Suppressor macrophage treated with lipopolysaccharide for 4 hours (primary cell): Measurements from ENCODE around the gene IL18RAP.
A peak's percentile ranks its signal among the peaks of the same experiment; 100 is the strongest.

Source experiments
- DNase-seq: peaks from one replicate; pipeline ENCODE4 v3.0.0-alpha.2; 2020

Gene IL18RAP

GRCh38 chr2:102461188-102461587, 38.2 kb downstream of the IL18RAP start:
- no peak for DNase-seq

GRCh38 chr2:102463160-102463559, 40.2 kb downstream of the IL18RAP start:
- no peak for DNase-seq

GRCh38 chr2:102470168-102470567, 47.2 kb downstream of the IL18RAP start:
- no peak for DNase-seq

GRCh38 chr2:102473020-102473419, 50.1 kb downstream of the IL18RAP start, which contains the start of gene SLC9A4:
TSS of gene SLC9A4 (plus strand) at chr2:102473226. CDS start at chr2:102473760, 534 bp downstream.
- DNase-seq, result peak; percentile 63

- DNase-seq, result no peak
Measured at GRCh38 chr2:102473631-102474030, 50.7 kb downstream of the IL18RAP start.

DNA sequence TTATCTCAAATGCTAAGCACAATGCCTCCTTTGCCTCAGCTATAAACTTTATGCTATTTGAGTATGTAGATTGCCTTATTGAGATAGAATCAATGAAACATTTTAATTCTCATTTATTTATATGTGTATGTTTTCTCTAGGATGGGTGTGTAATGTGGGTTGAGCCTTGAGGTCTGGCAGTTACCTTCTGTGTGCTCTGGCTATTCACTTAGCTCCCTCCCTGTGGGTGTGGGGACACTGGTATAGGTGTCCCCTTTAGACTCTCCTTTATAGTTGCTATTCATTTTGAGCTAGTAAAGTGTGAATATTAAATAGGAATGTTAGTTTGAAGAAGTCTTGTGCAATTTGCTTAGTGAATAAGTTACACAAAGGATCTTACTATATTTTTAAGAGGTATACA, 51.8 kb downstream of the IL18RAP start:
- no peak for DNase-seq

DNA sequence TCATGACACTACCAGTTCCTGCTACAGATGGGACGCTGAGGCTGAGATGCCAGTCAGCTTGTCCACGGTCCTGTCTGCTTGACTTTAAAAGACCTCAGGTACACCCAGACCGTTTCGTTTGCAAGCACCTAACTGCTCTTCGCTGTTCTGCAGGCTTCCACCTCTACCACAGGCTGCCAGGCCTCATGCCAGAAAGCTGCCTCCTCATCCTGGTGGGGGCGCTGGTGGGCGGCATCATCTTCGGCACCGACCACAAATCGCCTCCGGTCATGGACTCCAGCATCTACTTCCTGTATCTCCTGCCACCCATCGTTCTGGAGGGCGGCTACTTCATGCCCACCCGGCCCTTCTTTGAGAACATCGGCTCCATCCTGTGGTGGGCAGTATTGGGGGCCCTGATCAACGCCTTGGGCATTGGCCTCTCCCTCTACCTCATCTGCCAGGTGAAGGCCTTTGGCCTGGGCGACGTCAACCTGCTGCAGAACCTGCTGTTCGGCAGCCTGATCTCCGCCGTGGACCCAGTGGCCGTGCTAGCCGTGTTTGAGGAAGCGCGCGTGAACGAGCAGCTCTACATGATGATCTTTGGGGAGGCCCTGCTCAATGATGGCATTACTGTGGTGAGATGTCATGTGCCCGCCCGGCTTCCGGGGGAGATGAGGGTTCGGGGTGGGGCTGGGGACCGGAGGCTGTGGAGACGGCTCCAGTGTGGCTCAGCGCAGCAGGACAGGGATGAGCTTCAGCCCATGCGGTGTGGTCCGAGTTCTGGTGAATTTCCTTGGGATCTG, 55.9 kb downstream of the IL18RAP start:
- no peak for DNase-seq

- peak; percentile 30 for DNase-seq
Measured at GRCh38 chr2:102480285-102481195, 57.6 kb downstream of the IL18RAP start.

- no peak for DNase-seq
Measured at GRCh38 chr2:102481931-102482330, 59.0 kb downstream of the IL18RAP start.

- DNase-seq, result no peak
Measured at GRCh38 chr2:102483086-102483485, 60.1 kb downstream of the IL18RAP start.

DNA sequence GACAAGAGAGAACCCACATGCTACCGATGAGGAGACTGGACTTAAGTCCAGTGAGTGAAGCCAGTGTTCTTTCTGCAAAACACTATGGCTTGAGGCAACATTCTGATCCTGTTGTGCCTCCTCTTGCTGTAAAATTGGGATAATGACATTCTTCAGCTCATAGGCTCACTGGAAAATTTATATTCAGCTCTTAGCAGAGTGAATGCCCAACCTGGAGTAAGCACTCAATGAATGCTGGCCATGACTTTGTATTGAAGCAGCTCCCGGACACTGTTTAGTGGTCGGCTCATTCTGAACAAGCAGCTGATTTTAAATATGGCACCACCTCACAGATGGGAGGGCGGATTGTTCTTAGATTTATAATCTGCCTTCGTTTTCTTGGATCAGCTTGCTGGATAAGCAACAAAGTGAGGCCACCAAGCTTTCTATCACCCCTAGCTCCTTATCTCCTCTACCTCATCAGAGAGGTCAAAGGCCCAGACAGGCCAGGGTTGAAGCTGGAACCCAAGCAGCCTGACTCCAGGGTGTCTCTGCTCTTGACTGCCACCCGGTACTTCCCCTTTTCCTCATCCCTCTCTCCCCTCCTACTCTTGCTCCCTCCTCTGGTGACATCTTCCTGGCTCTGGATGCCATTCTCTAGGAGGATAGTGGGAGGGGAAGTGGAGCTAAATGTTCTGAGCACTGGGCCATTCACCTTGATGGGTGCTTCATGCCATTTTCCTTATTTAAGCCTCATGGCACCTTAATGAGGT, 61.5 kb downstream of the IL18RAP start:
- DNase-seq, result no peak

DNA sequence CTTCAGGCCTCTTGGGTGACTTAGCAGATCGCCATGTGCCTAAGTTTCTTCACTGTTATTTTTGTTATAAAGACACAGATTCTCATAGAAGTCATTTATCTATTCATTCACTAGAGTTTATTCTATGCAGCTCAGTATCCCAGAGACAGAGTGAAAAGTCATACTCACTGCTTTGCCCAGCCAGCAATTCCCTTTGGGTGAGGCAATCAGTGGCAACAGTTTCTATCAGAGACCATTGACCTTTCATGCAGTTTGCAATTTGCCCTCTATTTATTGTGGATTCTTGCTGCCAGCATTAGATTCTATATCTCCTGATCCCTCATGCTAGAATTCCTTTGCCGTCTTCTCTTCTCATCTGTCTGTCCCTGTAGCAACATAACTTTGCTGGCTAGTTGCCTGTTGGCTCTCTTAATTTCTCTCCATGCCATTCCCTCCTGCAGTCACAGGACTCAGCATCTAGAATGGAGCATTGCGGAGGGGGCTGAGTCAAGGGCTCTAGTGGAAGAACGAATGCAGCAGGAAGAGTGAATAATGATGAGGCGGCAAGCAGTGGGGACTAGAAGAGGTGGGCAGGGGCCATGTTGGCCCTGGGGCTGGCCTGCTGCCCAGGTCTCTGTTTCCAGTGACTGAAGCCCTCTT, 62.3 kb downstream of the IL18RAP start:
- no peak for DNase-seq

DNA sequence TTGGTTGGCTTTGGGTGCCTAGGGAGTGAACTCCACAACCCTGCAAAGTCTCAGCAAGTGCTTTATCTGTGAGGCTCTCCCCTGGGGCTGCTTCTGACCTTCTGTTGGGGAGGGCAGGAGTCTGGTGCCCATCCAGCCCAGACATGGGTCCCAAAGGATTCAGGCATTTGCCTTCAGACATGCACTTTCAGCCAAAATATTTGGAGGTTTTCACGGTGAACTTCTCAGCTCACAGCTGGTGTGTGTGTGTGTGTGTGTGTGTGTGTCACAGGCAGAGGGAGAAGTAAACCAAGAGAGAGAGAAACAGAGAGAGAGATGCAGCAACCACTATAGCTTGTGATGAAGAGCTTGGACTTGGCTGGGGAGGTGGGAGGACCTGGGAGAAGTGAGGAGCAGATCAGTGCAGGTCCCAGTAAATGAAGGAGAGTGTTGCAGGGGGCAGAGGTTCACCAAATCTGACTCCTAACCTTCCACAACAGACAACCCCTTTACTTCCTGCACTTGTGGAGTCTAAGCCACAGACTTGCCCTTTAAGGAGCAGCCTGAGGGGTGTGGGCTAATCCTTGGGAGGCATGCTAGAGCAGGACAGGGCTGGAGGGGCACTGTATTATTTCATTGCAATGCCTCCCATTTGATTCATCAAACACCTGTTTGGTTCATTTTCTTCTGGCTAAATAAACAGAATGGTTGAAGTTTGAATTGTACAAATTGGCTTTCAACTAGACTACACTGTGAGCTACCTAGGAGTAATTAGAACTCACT, 64.2 kb downstream of the IL18RAP start:
- DNase-seq, result no peak

DNA sequence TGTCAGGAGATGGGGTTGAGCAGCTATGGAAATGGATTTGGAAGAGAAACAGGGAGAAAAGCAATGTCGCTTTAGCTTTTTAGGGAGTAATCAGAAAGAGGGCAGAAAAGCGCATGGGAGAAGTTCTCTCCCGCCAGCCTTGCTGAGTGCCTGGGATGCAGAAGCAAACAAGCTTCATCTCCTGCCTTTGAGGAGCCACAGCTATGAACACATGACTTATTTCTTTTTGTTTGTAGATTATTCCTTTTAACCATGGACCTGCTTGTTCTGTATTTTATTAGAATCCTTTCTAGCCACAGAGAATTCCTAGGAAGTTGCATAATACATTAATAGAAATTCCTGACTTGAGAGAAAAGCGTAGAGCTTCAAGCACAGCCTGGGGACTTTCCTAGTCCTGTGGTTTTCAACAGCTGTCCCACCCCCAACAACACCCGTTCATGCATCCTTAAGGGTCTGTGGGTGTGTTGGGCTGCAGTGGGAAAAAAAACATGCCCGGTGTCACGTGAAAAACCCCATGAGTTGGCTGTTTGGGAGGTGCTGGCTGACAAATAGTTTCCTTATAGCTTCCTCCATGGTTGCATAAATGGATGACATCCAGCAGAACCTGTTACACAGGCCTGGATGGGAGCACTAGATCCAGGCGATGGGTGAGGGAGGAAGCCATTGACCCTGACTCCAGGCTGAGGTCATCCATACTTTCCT, 65.0 kb downstream of the IL18RAP start:
- peak; percentile 75 for DNase-seq

- no peak for DNase-seq
Measured at GRCh38 chr2:102489646-102490045, 66.7 kb downstream of the IL18RAP start.

GRCh38 chr2:102492006-102492405, 69.0 kb downstream of the IL18RAP start:
- no peak for DNase-seq

GRCh38 chr2:102494570-102494969, 71.6 kb downstream of the IL18RAP start:
- DNase-seq, result no peak

DNA sequence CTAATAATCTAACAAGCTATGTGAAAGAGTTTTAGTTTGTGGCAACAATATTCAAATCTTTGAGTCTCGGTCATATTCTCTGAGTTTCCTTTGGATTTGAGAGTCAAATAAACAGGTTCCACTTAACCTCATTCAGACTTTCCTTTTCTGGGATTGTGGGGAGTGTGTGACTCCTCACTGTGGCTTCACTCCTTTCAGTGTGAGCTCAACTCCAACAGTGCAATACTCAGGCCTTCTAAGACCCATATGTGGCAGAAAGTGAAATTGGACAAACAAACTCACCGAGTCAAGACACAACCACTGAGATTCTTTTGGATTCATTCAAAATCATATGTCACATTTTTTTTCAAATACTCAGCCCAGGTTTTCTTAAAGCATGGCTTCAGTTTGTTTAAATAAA, 75.5 kb downstream of the IL18RAP start:
- no peak for DNase-seq

- DNase-seq, result no peak
Measured at GRCh38 chr2:102499558-102499957, 76.6 kb downstream of the IL18RAP start.
